OCI-LY1 (cell line): ENCODE measurements around the gene PVALB.

Experiments
- H2AFZ ChIP-seq: fragments of 200-600 bp; sonication (generic), shearing (Covaris generic); 2 replicates; pipeline ENCODE4 v1.6.0; 2014; ENCODE audit warnings: antibody characterized with exemption, mild to moderate bottlenecking, low read length
- H3F3A ChIP-seq: fragments of 200-600 bp; sonication (generic), shearing (Covaris generic); 2 replicates; pipeline ENCODE4 v1.6.0; 2014; ENCODE audit warnings: mild to moderate bottlenecking, antibody characterized with exemption, low read length, moderate library complexity; ENCODE audit not compliant: insufficient read depth
- H3K27ac ChIP-seq: fragments of 200-600 bp; sonication (generic); 2 replicates; pipeline ENCODE4 v1.5.1; 2014; ENCODE audit warnings: low read length, mixed run types, mild to moderate bottlenecking, low read depth; ENCODE audit not compliant: poor library complexity, severe bottlenecking
- H3K27me3 ChIP-seq: fragments of 200-600 bp; sonication (generic); 2 replicates; pipeline ENCODE4 v1.6.0; 2014; ENCODE audit warnings: antibody characterized with exemption, mild to moderate bottlenecking, low read length, moderate library complexity; ENCODE audit not compliant: insufficient read depth
- H3K36me3 ChIP-seq: fragments of 200-600 bp; sonication (generic); 2 replicates; pipeline ENCODE4 v1.6.1; 2014; ENCODE audit warnings: mild to moderate bottlenecking, antibody characterized with exemption, low read length, moderate library complexity, mixed read lengths; ENCODE audit not compliant: insufficient read depth
- H3K4me1 ChIP-seq: fragments of 200-600 bp; sonication (generic); 2 replicates; pipeline ENCODE4 v1.5.1; 2014; ENCODE audit warnings: mild to moderate bottlenecking, low read length, moderate library complexity; ENCODE audit not compliant: insufficient read depth, severe bottlenecking
- H3K4me2 ChIP-seq: fragments of 200-600 bp; sonication (generic), shearing (Covaris generic); 2 replicates; pipeline ENCODE4 v1.6.1; 2014; ENCODE audit warnings: low read length
- H3K4me3 ChIP-seq: fragments of 200-600 bp; sonication (generic); 2 replicates; pipeline ENCODE4 v1.5.1; 2014; ENCODE audit warnings: low read length, low read depth, mild to moderate bottlenecking, mixed read lengths; ENCODE audit not compliant: poor library complexity, severe bottlenecking
- H3K79me2 ChIP-seq: fragments of 200-600 bp; shearing (Covaris generic); 2 replicates; pipeline ENCODE4 v1.6.1; 2016; ENCODE audit warnings: mixed run types, low read length, mixed read lengths; ENCODE audit not compliant: insufficient read depth
- H3K9ac ChIP-seq: fragments of 200-600 bp; sonication (generic), shearing (Covaris generic); 2 replicates; pipeline ENCODE4 v1.6.1; 2014; ENCODE audit warnings: mild to moderate bottlenecking, low read length, mixed read lengths
- H3K9me2 ChIP-seq: fragments of 200-600 bp; sonication (generic), shearing (Covaris generic); 2 replicates; pipeline ENCODE4 v1.6.1; 2014; ENCODE audit warnings: low read depth, mild to moderate bottlenecking, low read length, mixed read lengths
- H3K9me3 ChIP-seq: fragments of 200-600 bp; shearing (Covaris generic); 2 replicates; pipeline ENCODE4 v1.6.1; 2014; ENCODE audit warnings: low read length, mixed read lengths
- H4K20me1 ChIP-seq: fragments of 200-600 bp; sonication (generic), shearing (Covaris generic); 2 replicates; pipeline ENCODE4 v1.6.0; 2016; ENCODE audit warnings: mild to moderate bottlenecking, low read length; ENCODE audit not compliant: insufficient read depth
- EZH2 ChIP-seq: fragments of 200-600 bp; sonication (generic), shearing (Covaris generic); IDR thresholded peaks from 2 replicates; pipeline ENCODE4 v1.8.0; 2017; ENCODE audit warnings: borderline replicate concordance, mixed run types, mild to moderate bottlenecking, antibody characterized with exemption, low read length, moderate library complexity, mixed read lengths
- TF ChIP-seq, protein P1 (sequence below): fragments of 200-600 bp; sonication (generic), shearing (Covaris generic); IDR thresholded peaks from 2 replicates; pipeline ENCODE4 v1.5.1; 2017; ENCODE audit warnings: mild to moderate bottlenecking, antibody characterized with exemption, low read length, moderate library complexity, mixed read lengths

Gene PVALB

DNA sequence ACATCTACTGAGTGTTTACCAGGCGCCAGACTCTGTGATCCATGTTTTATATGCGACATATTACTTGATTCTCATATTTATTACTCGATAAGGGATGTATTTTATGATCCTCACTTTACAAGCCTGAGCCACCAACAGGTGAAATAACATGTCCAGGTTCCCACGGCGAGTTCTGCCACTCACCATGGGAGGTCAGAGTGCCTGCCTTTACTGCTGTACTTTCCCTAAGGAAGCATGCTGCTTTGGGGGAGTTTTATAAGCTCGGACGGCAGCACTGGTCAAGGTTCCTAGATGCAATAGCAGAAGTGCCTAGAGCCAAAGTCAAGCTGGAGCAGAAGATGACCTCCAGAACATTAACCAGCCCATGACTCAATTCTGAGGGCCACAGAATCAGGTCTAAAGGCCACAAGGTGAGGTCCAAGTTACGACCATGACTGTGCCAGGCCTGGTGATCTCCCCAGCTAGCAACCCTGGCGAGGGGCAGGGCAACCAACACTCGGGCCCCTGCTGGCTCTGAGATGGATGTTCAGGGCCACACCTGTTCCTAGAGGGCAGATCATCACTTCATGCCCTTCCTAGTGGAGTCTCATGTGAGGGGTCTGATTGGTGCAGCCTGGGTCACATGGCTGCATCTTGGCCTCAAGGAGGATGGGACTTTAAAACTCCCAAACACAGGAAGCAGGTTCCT, 55.1 kb downstream of the PVALB start:
- Histone ChIP-seq H3K4me3 (no peak overlapping the region), H2AFZ (no peak overlapping the region), H3K79me2 (no peaks in the 10 kb centered on the region), H3K27ac (no peak overlapping the region), H3K4me1 (no peaks in the 10 kb centered on the region), H3F3A (no peaks in the 10 kb centered on the region), H3K9ac (no peak overlapping the region), H3K36me3 (peaks cover 10% of the 10 kb centered on the region; the same call in 1 of the 2 replicates), H3K9me3 (no peaks in the 10 kb centered on the region), H3K4me2 (no peak overlapping the region), H3K9me2 (no peaks in the 10 kb centered on the region), H4K20me1 (no peaks in the 10 kb centered on the region), H3K27me3 (no peaks in the 10 kb centered on the region)
- TF ChIP-seq EZH2 = no peak
- TF ChIP-seq, protein P1, sequence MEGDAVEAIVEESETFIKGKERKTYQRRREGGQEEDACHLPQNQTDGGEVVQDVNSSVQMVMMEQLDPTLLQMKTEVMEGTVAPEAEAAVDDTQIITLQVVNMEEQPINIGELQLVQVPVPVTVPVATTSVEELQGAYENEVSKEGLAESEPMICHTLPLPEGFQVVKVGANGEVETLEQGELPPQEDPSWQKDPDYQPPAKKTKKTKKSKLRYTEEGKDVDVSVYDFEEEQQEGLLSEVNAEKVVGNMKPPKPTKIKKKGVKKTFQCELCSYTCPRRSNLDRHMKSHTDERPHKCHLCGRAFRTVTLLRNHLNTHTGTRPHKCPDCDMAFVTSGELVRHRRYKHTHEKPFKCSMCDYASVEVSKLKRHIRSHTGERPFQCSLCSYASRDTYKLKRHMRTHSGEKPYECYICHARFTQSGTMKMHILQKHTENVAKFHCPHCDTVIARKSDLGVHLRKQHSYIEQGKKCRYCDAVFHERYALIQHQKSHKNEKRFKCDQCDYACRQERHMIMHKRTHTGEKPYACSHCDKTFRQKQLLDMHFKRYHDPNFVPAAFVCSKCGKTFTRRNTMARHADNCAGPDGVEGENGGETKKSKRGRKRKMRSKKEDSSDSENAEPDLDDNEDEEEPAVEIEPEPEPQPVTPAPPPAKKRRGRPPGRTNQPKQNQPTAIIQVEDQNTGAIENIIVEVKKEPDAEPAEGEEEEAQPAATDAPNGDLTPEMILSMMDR = no peak

DNA sequence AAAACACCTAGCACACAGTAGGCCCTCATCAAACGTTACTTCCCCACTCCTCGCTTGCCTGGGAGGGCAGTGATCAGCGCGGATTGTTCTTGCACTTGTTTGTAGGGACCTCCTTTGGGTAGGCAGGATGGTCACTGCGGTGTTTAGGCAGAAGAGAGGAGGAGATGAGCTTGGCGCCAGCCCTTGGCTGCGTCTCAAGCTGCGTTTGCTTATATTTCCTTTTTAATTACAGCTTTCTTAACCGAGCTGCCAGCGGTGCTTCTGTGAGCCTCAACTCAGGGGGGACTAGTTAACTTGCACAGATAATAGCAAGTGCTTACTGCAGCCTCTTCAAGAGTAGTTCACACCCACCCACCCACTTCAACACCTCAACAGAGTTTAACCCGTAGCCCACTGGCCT, 56.0 kb downstream of the PVALB start:
- Histone ChIP-seq H2AFZ (no peak overlapping the region), H3K27me3 (no peaks in the 10 kb centered on the region), H3K9me2 (no peaks in the 10 kb centered on the region), H3K4me3 (no peak overlapping the region), H3F3A (no peaks in the 10 kb centered on the region), H3K4me1 (no peaks in the 10 kb centered on the region), H3K9ac (no peak overlapping the region), H4K20me1 (no peaks in the 10 kb centered on the region), H3K27ac (no peak overlapping the region), H3K36me3 (peaks cover 10% of the 10 kb centered on the region; the same call in 1 of the 2 replicates), H3K4me2 (no peak overlapping the region), H3K79me2 (no peaks in the 10 kb centered on the region), H3K9me3 (no peaks in the 10 kb centered on the region)
- TF ChIP-seq, protein P1 = no peak
- TF ChIP-seq EZH2 = no peak

DNA sequence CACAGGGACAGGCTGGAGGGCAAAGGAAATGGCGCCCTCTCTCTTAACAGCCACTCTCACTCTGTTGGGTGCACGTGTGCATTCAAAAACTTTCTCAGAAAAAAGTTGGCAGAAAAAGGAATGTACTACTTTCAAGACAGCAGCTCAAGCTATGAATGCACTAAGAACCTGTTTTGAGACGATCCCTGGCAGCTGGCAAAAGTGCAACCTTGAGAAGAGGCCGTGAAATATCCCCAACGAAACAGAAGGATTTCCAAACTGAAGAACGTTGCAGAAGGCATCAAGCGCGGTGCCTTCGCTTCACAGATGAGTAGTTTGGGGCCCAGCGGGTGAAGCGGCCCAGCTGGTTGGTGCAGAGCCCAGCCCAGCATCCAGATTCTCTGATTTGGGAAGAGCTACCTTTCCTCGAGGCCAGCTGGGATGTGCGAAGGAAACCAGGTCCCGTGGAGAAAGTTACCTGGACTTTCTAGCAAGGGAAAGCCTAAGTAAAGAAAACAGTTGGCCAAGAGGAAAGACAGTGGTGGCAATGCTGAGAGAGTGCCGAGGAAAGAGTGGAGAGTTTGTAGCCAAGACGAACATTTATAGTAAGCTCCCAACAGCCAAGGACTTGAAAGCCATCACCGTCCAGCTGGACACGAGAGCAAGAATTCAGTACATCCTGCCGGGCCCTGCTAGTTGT, 57.2 kb downstream of the PVALB start:
- H3K27me3 ChIP-seq = no peaks in the 10 kb centered on the region
- H3K4me3 ChIP-seq = no peak overlapping the region
- H4K20me1 ChIP-seq = no peaks in the 10 kb centered on the region
- TF ChIP-seq, protein P1 = no peak
- TF ChIP-seq EZH2 = no peak
- H3K36me3 ChIP-seq = peaks cover 10% of the 10 kb centered on the region; the same call in 1 of the 2 replicates
- no peaks in the 10 kb centered on the region for H3K4me1 ChIP-seq
- H2AFZ ChIP-seq = no peak overlapping the region
- no peaks in the 10 kb centered on the region for H3K9me3 ChIP-seq
- no peak overlapping the region for H3K27ac ChIP-seq
- no peaks in the 10 kb centered on the region for H3K79me2 ChIP-seq
- no peaks in the 10 kb centered on the region for H3K9me2 ChIP-seq
- H3K4me2 ChIP-seq = no peak overlapping the region
- no peak overlapping the region for H3K9ac ChIP-seq
- no peaks in the 10 kb centered on the region for H3F3A ChIP-seq
